Calu3 (cell line): ENCODE data around the gene RPL32. TPM values are rescaled to one million over a fixed set of nuclear protein-coding genes. Genes with fewer than 3 reads are reported as not detected.

Experiments used
- BruUV-seq: library from RNA; stranded (reverse); fragments of 400-500 nt; replicated peaks from 2 replicates; lab custom pipeline; 2021; lab: Mats Ljungman, UMichigan
- CTCF ChIA-PET: fragments of 300-600 bp; sonication (Branson Sonifier 250); formaldehyde crosslinking; loops from one replicate; lab custom pipeline; 2022; ENCODE audit warnings: antibody characterized with exemption; lab: Charles Lee
- DNase-seq: peaks from one replicate; pipeline ENCODE4 v3.0.0; 2022
- H3K27ac Mint-ChIP-seq: one replicate; pipeline ENCODE4 v1.8.0; 2022; ENCODE audit warnings: mixed read lengths; ENCODE audit not compliant: unreplicated experiment
- H3K27me3 Mint-ChIP-seq: one replicate; pipeline ENCODE4 v1.8.0; 2022; ENCODE audit warnings: mixed read lengths; ENCODE audit not compliant: unreplicated experiment
- H3K36me3 Mint-ChIP-seq: one replicate; pipeline ENCODE4 v1.8.0; 2022; ENCODE audit warnings: mild to moderate bottlenecking, moderate library complexity, mixed read lengths; ENCODE audit not compliant: insufficient read depth, unreplicated experiment
- H3K4me1 Mint-ChIP-seq: one replicate; pipeline ENCODE4 v1.8.0; 2022; ENCODE audit warnings: mild to moderate bottlenecking, low read depth, mixed read lengths; ENCODE audit not compliant: unreplicated experiment
- H3K4me3 Mint-ChIP-seq: one replicate; pipeline ENCODE4 v1.8.0; 2022; ENCODE audit warnings: mild to moderate bottlenecking, low read depth, moderate library complexity, mixed read lengths; ENCODE audit not compliant: unreplicated experiment
- H3K9me3 Mint-ChIP-seq: one replicate; pipeline ENCODE4 v1.8.0; 2022; ENCODE audit warnings: low read depth, mixed read lengths; ENCODE audit not compliant: unreplicated experiment
- intact Hi-C: fragments of 100-400 bp; cut with micrococcal nuclease; formaldehyde crosslinking; loops from one replicate; pipeline ENCODE4 v1.10.0; 2022; ENCODE audit not compliant: unreplicated experiment
- total RNA-seq: library from RNA; stranded (reverse); gene quantifications from 2 replicates; pipeline ENCODE4 v1.2.3, GENCODE V29; 2022
- TF ChIP-seq, protein P1 (sequence below): fragments of 200-600 bp; IDR thresholded peaks from one replicate; pipeline ENCODE4 v1.8.0; 2022; ENCODE audit warnings: antibody characterized with exemption; ENCODE audit not compliant: unreplicated experiment

The RPL32 gene
- total RNA-seq, 1 experiment from 2014 or later, result 1,222 TPM

DNA sequence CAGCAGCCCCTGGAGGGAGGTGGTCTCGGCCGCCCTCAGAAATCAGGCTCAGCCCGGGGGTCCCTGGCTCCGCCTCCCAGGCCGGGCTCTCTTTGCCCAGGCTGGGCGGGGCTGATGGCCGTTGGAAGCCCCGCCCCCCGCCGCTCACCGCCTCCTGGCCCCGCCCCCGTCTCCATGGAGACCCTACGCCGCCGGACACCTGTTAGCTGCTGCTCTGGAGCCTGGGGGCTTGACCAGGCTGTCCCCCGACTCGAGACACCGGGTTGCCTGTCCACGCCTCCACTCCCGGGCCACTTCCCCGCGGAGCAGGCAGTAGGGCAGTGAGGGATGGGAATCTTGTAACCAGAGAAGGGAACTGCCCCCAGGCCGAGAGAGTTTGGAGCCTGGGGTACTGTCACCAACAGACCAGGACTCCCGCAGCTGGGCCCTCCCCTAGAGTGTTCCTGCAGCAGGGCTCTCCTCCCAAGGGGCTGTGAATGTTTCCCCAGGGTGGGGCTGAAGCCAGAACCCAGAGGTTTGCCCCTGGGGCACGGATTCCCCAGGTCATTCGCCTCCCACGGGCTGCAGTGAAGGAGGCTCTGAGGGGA lies 27.8 kb upstream of the RPL32 start:
- no TSS peak for BruUV-seq
- TF ChIP-seq, protein P1, sequence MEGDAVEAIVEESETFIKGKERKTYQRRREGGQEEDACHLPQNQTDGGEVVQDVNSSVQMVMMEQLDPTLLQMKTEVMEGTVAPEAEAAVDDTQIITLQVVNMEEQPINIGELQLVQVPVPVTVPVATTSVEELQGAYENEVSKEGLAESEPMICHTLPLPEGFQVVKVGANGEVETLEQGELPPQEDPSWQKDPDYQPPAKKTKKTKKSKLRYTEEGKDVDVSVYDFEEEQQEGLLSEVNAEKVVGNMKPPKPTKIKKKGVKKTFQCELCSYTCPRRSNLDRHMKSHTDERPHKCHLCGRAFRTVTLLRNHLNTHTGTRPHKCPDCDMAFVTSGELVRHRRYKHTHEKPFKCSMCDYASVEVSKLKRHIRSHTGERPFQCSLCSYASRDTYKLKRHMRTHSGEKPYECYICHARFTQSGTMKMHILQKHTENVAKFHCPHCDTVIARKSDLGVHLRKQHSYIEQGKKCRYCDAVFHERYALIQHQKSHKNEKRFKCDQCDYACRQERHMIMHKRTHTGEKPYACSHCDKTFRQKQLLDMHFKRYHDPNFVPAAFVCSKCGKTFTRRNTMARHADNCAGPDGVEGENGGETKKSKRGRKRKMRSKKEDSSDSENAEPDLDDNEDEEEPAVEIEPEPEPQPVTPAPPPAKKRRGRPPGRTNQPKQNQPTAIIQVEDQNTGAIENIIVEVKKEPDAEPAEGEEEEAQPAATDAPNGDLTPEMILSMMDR, result no peak
- peaks cover 68% of the 10 kb centered on the region for H3K27me3 Mint-ChIP-seq
- H3K27ac Mint-ChIP-seq, result no peak overlapping the region
- CTCF ChIA-PET, result interaction anchor here (1.9 kb wide), 1 partner anchor 22 kb away, joined by 8 read pairs; no protein-coding TSS in a partner anchor
- peaks cover 9% of the 10 kb centered on the region for H3K9me3 Mint-ChIP-seq
- peak overlapping the region; percentile 59 for H3K4me3 Mint-ChIP-seq
- H3K36me3 Mint-ChIP-seq, result peaks cover 5% of the 10 kb centered on the region
- intact Hi-C loops, result loop anchor here (2.0 kb wide), 1 partner anchor 18 kb away; no protein-coding TSS in a partner anchor
- peak; percentile 70 for DNase-seq
- peaks cover 20% of the 10 kb centered on the region for H3K4me1 Mint-ChIP-seq

DNA sequence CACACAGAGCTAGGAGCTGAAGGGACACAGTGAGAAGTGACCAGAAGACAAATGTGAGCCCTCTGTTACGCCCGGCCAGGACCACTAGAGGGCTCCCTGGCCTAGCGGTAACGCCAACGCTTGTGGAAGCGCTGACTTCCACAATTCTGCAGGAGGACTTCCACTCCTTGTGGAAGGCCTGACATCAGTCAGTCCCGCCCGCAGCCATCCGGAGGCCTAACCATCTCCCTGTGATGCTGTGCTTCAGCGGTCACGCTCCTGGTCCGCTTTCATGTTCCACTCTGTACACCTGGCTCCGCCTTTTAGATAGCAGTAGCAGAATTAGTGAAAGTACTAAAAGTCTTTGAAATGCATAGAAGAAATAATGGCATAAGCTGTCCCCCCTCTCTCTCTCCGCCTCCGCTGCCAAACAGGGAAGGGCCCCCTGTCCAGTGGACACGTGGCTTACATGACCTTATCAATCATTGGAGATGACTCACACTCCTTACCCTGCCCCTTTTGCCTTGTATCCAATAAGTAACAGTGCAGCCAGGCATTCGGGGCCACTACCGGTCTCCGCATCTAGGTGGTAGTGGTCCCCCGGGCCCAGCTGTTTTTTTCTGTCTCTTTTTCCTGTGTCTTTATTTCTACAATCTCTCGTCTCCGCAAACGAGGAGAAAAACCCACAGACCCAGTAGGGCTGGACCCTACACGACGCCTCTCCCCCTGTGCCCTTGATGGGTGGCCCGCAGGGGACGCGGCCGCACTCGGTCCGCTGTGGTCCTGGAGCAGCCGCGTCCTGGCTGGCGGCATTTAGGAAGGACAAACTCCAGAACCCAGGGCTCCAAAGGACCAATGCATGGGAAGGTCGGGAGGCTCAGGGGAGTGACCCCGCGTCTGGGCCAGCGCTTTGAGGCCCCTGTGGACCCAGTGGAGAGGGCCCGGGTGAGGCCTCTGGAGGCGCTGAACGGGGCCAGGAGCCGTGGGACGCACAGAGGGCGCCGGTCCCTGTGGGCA lies 27.0 kb upstream of the RPL32 start:
- CTCF ChIA-PET, result interaction anchor here (1.0 to 1.9 kb wide), 3 partner anchors 23 to 116 kb away, joined by 3 to 8 read pairs (median 3); no protein-coding TSS in a partner anchor

DNA sequence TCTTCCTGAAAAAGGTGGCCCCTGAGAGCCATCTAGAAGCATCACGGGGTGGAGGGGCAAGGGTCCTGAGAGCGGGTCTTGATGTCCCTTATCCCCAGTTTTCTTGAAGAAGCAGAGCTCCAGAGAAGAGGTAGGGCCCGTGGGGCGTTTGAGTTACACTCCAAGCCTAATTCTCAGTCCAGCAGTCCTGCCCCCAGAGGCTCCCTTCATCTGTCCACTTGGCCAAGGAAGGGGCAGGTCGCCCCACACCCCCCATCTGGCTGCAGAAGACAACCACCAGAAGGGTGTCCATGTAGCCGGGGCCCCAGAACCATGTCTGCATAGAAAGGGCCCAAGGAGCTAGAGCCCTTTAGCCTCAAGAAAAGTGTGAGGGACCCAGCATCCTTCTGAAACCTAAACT lies 25.5 kb upstream of the RPL32 start:
- no TSS peak for BruUV-seq
- peaks cover 20% of the 10 kb centered on the region for H3K4me1 Mint-ChIP-seq
- H3K4me3 Mint-ChIP-seq, result no peak overlapping the region
- peaks cover 5% of the 10 kb centered on the region for H3K36me3 Mint-ChIP-seq
- CTCF ChIA-PET, result no interaction called here
- peaks cover 9% of the 10 kb centered on the region for H3K9me3 Mint-ChIP-seq
- intact Hi-C loops, result no loop called here
- H3K27ac Mint-ChIP-seq, result no peak overlapping the region
- TF ChIP-seq, protein P1, result no peak
- no peak for DNase-seq
- H3K27me3 Mint-ChIP-seq, result peaks cover 58% of the 10 kb centered on the region

More for the DNA sequence above, 27.0 kb upstream of the RPL32 start:
- intact Hi-C loops, result loop anchor here (1.0 to 2.0 kb wide), 2 partner anchors 18 to 116 kb away; no protein-coding TSS in a partner anchor
- BruUV-seq, result no TSS peak
- Mint-ChIP-seq H3K4me3 (peak overlapping the region; percentile 59), H3K4me1 (peaks cover 20% of the 10 kb centered on the region), H3K9me3 (peaks cover 9% of the 10 kb centered on the region), H3K27me3 (peaks cover 60% of the 10 kb centered on the region), H3K27ac (no peak overlapping the region), H3K36me3 (peaks cover 5% of the 10 kb centered on the region)
- TF ChIP-seq, protein P1, result peak; percentile 70
- DNase-seq, result peak; percentile 81

DNA sequence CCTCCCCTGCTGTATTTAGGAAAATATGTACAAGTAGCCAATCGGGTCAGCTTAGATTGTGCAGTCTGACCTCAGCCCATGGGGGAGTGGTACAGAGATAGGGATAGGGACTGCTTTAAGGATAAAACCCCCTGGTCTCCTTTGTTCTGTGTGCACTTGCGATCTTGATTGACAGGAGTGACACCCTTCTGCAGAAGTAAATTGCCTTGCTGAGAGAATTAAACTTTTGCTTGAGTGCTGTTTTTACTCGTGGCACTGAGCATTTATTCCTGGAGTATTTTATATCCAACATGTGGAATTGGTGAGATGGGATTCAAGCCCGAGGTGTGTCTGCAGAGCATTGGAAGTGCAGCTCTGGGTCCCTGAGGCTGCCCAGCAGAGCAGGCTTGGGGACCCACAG lies 23.9 kb upstream of the RPL32 start:
- DNase-seq, result no peak
- peaks cover 12% of the 10 kb centered on the region for H3K4me1 Mint-ChIP-seq
- H3K9me3 Mint-ChIP-seq, result peaks cover 9% of the 10 kb centered on the region
- no peak overlapping the region for H3K27ac Mint-ChIP-seq
- peaks cover 5% of the 10 kb centered on the region for H3K36me3 Mint-ChIP-seq
- TF ChIP-seq, protein P1, result no peak
- intact Hi-C loops, result no loop called here
- no peak overlapping the region for H3K4me3 Mint-ChIP-seq
- BruUV-seq, result no TSS peak
- peaks cover 58% of the 10 kb centered on the region for H3K27me3 Mint-ChIP-seq
- CTCF ChIA-PET, result no interaction called here
